CD4-positive, alpha-beta memory T cell (primary cell): Measurements from ENCODE around the gene KDELR1. TPM values are rescaled to one million over a fixed set of nuclear protein-coding genes. Genes with fewer than 3 reads are reported as not detected.
A peak's percentile ranks its signal among the peaks of the same experiment; 100 is the strongest.

Experiments used
- CTCF ChIA-PET: fragments of 350-600 bp; sonication (Branson Sonifier 250); formaldehyde crosslinking; loops from one replicate; lab custom pipeline; 2021; ENCODE audit warnings: inconsistent platforms; ENCODE audit not compliant: partially characterized antibody; lab: Charles Lee
- POLR2A ChIA-PET: fragments of 350-600 bp; sonication (Branson Sonifier 250); formaldehyde crosslinking; loops from one replicate; lab custom pipeline; 2021; ENCODE audit not compliant: partially characterized antibody; lab: Charles Lee
- DNase-seq, 5 donors: peaks; one replicate each; pipeline versions ENCODE4 v3.0.0 to v3.0.0-alpha.2; 2020 to 2022; ENCODE audit warnings: mixed read lengths in 1 of 5
- H3K27ac ChIP-seq: one replicate; pipeline ENCODE4 v1.7.0; 2013; ENCODE audit warnings: low read depth, low read length
- H3K27me3 ChIP-seq: 2 replicates; pipeline ENCODE4 v1.7.0; 2013; ENCODE audit warnings: mild to moderate bottlenecking, low read length, moderate library complexity; ENCODE audit not compliant: insufficient read depth
- H3K36me3 ChIP-seq: 2 replicates; pipeline ENCODE4 v1.7.0; 2013; ENCODE audit warnings: mild to moderate bottlenecking, low read length, moderate library complexity; ENCODE audit not compliant: insufficient read depth
- H3K4me1 ChIP-seq: 2 replicates; pipeline ENCODE4 v1.7.0; 2013; ENCODE audit warnings: mild to moderate bottlenecking, low read length, moderate library complexity; ENCODE audit not compliant: insufficient read depth
- H3K4me3 ChIP-seq, 2 donors: one replicate each; pipeline ENCODE4 v1.7.0; 2013; ENCODE audit warnings: low read length in 2 of 2, mild to moderate bottlenecking in 1 of 2
- H3K9me3 ChIP-seq, 2 donors: one replicate each; pipeline ENCODE4 v1.7.0; 2013; ENCODE audit warnings: low read length in 2 of 2, control low read depth in 1 of 2; ENCODE audit not compliant: control insufficient read depth in 1 of 2
- H3K27ac Mint-ChIP-seq, 7 donors: one replicate each; pipeline ENCODE4 v1.8.0; 2020 to 2021; ENCODE audit warnings: mixed read lengths in 7 of 7, mild to moderate bottlenecking in 6 of 7, inconsistent platforms in 3 of 7, moderate library complexity in 3 of 7
- H3K27me3 Mint-ChIP-seq, 2 donors: one replicate each; pipeline ENCODE4 v1.8.0; 2020 to 2021; ENCODE audit warnings: mixed read lengths in 2 of 2
- H3K36me3 Mint-ChIP-seq, 2 donors: one replicate each; pipeline ENCODE4 v1.8.0; 2020 to 2021; ENCODE audit warnings: mixed read lengths in 2 of 2, inconsistent platforms in 1 of 2, mild to moderate bottlenecking in 1 of 2
- H3K4me1 Mint-ChIP-seq, 4 donors: one replicate each; pipeline ENCODE4 v1.8.0; 2020 to 2021; ENCODE audit warnings: mixed read lengths in 4 of 4, mild to moderate bottlenecking in 1 of 4
- H3K4me3 Mint-ChIP-seq, 8 donors: one replicate each; pipeline ENCODE4 v1.8.0; 2020 to 2021; ENCODE audit warnings: mixed read lengths in 8 of 8, mild to moderate bottlenecking in 7 of 8, moderate library complexity in 6 of 8, inconsistent platforms in 3 of 8
- H3K9me3 Mint-ChIP-seq, 8 donors: one replicate each; pipeline ENCODE4 v1.8.0; 2020 to 2021; ENCODE audit warnings: mixed read lengths in 8 of 8, mild to moderate bottlenecking in 5 of 8, inconsistent platforms in 3 of 8, moderate library complexity in 1 of 8
- intact Hi-C: fragments of 100-400 bp; cut with micrococcal nuclease; formaldehyde crosslinking; loops from one replicate; pipeline ENCODE4 v1.15.1; 2023
- polyA plus RNA-seq, 2 donors: library from polyadenylated mRNA; unstranded; fragments of 300-500 nt; fragmentation: Illumina TruSeq; gene quantifications; one replicate each; pipeline ENCODE4 v1.2.3, GENCODE V29; 2021
- total RNA-seq, 2 experiments: library from RNA; stranded (reverse); gene quantifications; one replicate each; pipeline ENCODE4 v1.2.3, GENCODE V29; 2021

Gene KDELR1
- total and polyA plus RNA-seq, 4 experiments from 2014 or later = 17.7 to 63.2 (median 43.8) TPM

DNA sequence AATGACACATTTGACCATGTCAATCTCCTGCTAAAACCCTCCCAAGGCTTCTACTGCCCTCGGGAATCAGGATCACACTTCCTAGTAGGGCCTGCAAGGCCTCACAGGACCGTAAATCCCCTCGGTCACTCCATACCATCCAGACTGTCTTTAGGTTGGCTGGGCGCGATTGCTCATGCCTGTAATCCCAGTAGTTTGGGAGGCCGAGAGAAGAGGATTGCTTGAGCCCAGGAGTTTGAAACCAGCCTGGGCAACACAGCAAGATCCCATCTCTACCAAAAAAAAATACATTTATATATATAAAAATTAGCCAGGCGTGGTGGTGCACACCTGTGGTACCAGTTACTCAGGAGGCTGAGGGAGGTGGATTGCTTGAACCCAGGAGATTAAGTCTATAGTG lies 42.6 kb downstream of the KDELR1 start:
- Mint-ChIP-seq H3K27ac (no peak overlapping the region), H3K9me3 (no peaks in the 10 kb centered on the region), H3K4me1 (peaks cover 0 to 9% (median 4%) of the 10 kb centered on the region in 4 donors), H3K27me3 (no peaks in the 10 kb centered on the region), H3K36me3 (peaks cover 2 to 4% of the 10 kb centered on the region in 2 donors), H3K4me3 (no peak overlapping the region)
- Histone ChIP-seq H3K9me3 (no peaks in the 10 kb centered on the region), H3K27ac (no peak overlapping the region), H3K4me3 (no peak overlapping the region), H3K4me1 (no peaks in the 10 kb centered on the region), H3K27me3 (no peaks in the 10 kb centered on the region), H3K36me3 (no peaks in the 10 kb centered on the region)
- intact Hi-C loops = no loop called here
- ChIA-PET POLR2A (no interaction called here), CTCF (interaction anchor here (1.1 to 4.2 kb wide), 3 partner anchors 15 to 235 kb away, joined by 4 to 20 read pairs (median 5); no protein-coding TSS in a partner anchor)
- DNase-seq = no peak

DNA sequence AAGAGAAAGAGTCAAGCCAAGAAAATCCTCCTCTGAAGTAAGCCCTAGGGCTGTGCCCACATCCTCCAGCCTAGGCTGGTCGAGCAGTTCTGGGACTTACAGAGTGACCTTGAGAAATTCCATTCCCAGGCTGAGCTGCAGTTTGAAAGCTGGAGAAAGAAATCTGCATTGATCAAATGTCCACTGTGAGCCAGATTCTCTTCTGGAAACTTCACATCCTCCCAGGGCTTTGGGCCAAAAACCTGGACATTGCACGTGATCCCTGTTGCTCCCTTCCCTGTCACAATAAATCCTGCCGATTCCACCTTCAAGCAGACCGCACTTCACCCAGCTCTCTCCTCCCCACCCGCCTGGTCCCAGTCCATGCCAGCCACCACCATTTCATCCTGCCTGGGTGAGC lies 43.3 kb downstream of the KDELR1 start:
- no peaks in the 10 kb centered on the region for H3K4me1 ChIP-seq
- no peaks in the 10 kb centered on the region for H3K27me3 Mint-ChIP-seq
- H3K9me3 Mint-ChIP-seq = no peaks in the 10 kb centered on the region
- intact Hi-C loops = no loop called here
- no peaks in the 10 kb centered on the region for H3K9me3 ChIP-seq
- no peak overlapping the region for H3K27ac ChIP-seq
- H3K27ac Mint-ChIP-seq = peak overlapping the region in 1 of 7 donors; percentile 42
- H3K4me3 ChIP-seq = no peak overlapping the region
- CTCF ChIA-PET = interaction anchor here (1.1 kb wide), 1 partner anchor 14 kb away, joined by 5 read pairs; no protein-coding TSS in a partner anchor
- peaks cover 5 to 7% of the 10 kb centered on the region in 2 donors for H3K36me3 Mint-ChIP-seq
- DNase-seq = no peak
- H3K4me3 Mint-ChIP-seq = no peak overlapping the region
- POLR2A ChIA-PET = no interaction called here
- peaks cover 0 to 9% (median 4%) of the 10 kb centered on the region in 4 donors for H3K4me1 Mint-ChIP-seq
- H3K27me3 ChIP-seq = no peaks in the 10 kb centered on the region
- no peaks in the 10 kb centered on the region for H3K36me3 ChIP-seq

DNA sequence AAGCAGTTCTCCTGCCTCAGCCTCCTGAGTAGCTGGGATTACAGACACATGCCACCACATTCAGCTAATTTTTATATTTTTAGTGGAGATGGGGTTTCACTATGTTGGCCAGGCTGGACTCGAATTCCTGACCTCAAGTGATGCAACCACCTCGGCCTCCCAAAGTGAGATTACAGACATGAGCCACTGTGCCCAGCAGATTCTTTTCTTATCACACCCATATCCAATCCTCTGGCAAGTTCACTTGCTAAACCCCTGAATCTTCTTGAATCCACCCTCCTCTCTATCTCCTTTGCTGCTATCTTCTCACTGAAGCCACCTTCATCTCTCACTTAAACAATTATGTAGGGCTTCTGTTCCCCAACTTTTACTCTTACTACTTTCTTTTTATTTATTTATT lies 45.2 kb downstream of the KDELR1 start:
- DNase-seq = no peak
- intact Hi-C loops = no loop called here
- no peaks in the 10 kb centered on the region for H3K27me3 Mint-ChIP-seq
- peaks cover 0 to 4% (median 2%) of the 10 kb centered on the region in 4 donors for H3K4me1 Mint-ChIP-seq
- ChIA-PET CTCF (no interaction called here), POLR2A (no interaction called here)
- peak overlapping the region in 2 of 7 donors; percentile 60 to 77 for H3K27ac Mint-ChIP-seq
- Histone ChIP-seq H3K27ac (no peak overlapping the region), H3K27me3 (no peaks in the 10 kb centered on the region), H3K4me3 (no peak overlapping the region), H3K36me3 (no peaks in the 10 kb centered on the region), H3K9me3 (no peaks in the 10 kb centered on the region), H3K4me1 (no peaks in the 10 kb centered on the region)
- H3K4me3 Mint-ChIP-seq = no peak overlapping the region
- peaks cover 7 to 11% of the 10 kb centered on the region in 2 donors for H3K36me3 Mint-ChIP-seq
- H3K9me3 Mint-ChIP-seq = no peaks in the 10 kb centered on the region

DNA sequence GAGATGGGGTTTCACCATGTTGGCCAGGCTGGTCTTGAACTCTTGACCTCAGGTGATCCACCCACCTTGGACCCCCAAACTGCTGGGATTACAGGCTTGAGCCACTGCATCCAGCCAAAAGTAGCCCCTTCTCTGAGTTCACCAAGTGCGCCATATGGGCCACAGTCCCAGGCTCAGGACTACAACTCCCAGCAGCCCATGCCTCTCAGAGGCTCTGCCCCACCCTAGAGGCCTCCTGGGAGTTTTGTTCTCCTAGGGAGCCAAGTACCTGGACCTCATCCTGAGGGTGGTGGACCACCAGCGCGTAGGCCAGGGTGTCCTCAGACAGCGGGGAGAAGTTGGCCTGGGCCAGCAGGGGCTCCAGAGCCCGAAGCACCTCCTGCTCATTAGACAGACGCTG lies 46.5 kb downstream of the KDELR1 start:
- ChIA-PET CTCF (no interaction called here), POLR2A (no interaction called here)
- no peak overlapping the region for H3K27ac Mint-ChIP-seq
- intact Hi-C loops = no loop called here
- peaks cover 7 to 10% of the 10 kb centered on the region in 2 donors for H3K36me3 Mint-ChIP-seq
- no peak overlapping the region for H3K4me3 ChIP-seq
- no peak for DNase-seq
- no peaks in the 10 kb centered on the region for H3K9me3 ChIP-seq
- no peak overlapping the region for H3K4me3 Mint-ChIP-seq
- no peaks in the 10 kb centered on the region for H3K27me3 ChIP-seq
- no peaks in the 10 kb centered on the region for H3K36me3 ChIP-seq
- no peaks in the 10 kb centered on the region for H3K4me1 ChIP-seq
- no peak overlapping the region for H3K27ac ChIP-seq
- H3K4me1 Mint-ChIP-seq = peaks cover 0 to 2% (median 0%) of the 10 kb centered on the region in 4 donors
- no peaks in the 10 kb centered on the region for H3K27me3 Mint-ChIP-seq
- no peaks in the 10 kb centered on the region for H3K9me3 Mint-ChIP-seq

DNA sequence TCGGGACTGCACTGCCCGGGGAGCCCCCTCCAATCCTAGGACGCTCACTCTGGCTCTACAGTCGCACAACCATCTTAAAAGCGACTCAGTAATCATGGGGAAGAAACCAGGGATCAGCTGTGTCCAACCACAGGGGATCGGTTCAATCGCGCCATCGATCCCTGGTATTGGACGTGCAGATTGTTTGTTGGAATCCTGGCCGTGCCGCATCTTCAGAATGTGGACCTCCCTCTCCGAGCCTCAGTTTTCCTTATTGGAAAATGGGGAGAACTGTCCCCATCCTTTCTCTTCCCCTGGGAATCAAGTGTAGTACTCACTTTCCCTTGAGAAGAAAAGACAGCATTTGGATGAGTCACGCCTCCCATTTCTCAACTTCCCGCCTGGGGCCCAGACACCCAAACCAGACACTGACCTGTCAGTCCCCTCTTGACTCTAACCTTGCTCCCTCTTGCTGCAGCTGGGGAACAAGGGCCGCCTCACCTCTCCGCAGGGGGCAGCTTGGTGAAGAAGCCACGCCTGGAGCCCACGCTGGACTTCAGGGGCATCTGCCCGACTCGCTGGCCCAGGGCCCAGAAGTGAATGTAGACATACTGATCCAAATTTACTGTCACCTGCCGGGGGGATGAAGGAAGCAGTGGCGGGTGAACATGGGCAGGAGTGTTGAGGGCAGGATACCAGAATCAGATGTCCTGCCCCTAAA lies 48.4 kb downstream of the KDELR1 start:
- Mint-ChIP-seq H3K27me3 (no peaks in the 10 kb centered on the region), H3K9me3 (no peaks in the 10 kb centered on the region), H3K27ac (no peak overlapping the region), H3K4me3 (no peak overlapping the region), H3K36me3 (peaks cover 3 to 10% of the 10 kb centered on the region in 2 donors), H3K4me1 (no peaks in the 10 kb centered on the region)
- H3K4me1 ChIP-seq = no peaks in the 10 kb centered on the region
- no peak overlapping the region for H3K4me3 ChIP-seq
- CTCF ChIA-PET = no interaction called here
- H3K9me3 ChIP-seq = no peaks in the 10 kb centered on the region
- no peaks in the 10 kb centered on the region for H3K27me3 ChIP-seq
- DNase-seq = no peak
- POLR2A ChIA-PET = no interaction called here
- intact Hi-C loops = no loop called here
- no peak overlapping the region for H3K27ac ChIP-seq
- H3K36me3 ChIP-seq = no peaks in the 10 kb centered on the region

DNA sequence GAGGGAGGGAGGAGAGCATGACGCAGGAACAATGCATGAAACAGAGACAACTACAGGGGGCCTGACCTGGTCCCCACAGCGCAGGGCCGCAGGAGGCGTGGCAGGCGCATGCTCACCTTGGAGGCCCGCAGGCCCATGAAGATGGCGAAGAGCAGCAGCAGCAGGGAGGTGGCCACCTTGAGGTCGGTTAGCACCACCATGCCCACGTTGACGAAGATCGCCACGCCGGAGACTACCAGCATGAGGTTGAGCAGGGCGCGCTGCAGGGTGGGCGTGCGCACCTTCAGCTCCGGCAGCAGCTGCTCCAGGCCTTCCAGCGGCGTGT lies 49.0 kb downstream of the KDELR1 start:
- intact Hi-C loops = no loop called here
- Mint-ChIP-seq H3K27ac (no peak overlapping the region), H3K4me1 (no peaks in the 10 kb centered on the region), H3K9me3 (no peaks in the 10 kb centered on the region), H3K27me3 (no peaks in the 10 kb centered on the region), H3K4me3 (no peak overlapping the region), H3K36me3 (peaks cover 3 to 10% of the 10 kb centered on the region in 2 donors)
- Histone ChIP-seq H3K4me1 (no peaks in the 10 kb centered on the region), H3K27me3 (no peaks in the 10 kb centered on the region), H3K36me3 (no peaks in the 10 kb centered on the region), H3K9me3 (no peaks in the 10 kb centered on the region), H3K4me3 (no peak overlapping the region), H3K27ac (no peak overlapping the region)
- ChIA-PET POLR2A (no interaction called here), CTCF (no interaction called here)
- no peak for DNase-seq

DNA sequence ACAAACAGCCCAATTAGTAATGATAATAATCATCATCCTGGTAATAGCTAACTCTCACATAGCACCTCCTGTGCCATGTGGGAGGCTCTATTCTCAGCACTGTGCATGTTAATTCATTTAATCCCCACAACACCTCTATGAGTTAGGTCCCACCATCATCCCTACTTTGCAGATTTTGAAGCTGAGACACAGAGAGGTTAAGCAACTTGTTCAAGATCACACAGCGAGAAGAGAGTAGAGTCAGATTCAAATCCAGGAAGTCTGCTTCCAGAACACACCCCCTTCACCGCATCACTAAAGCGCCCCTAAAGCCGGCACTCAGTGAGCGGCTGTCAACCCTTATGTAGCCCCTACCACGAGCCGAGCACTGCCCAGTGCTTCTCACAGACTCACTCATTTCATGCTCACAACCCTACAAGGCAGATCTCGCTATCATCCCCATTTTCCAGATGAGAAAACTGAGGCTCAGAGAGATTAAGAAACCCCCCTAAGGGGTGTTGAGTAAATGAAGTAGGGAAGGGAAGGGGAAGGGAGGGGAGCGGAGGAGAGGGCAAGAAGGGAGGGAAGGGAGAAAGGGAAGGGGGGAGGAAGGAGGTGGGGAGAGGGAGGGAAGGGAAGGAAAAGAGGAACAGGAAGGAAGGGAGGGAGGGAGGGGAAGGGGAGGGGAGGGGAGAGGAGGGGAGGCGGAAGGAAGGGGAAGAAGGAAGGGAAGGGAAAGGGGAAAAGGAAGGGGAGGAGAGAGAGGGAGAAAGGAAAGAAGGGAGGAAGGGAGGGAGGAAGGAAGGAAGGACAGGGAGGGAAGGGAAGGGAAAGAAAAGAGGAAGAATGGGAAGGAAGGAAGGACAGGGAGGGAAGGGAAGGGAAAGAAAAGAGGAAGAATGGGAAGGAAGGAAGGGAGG lies 49.6 kb downstream of the KDELR1 start:
- Mint-ChIP-seq H3K36me3 (peaks cover 3 to 10% of the 10 kb centered on the region in 2 donors), H3K4me1 (no peaks in the 10 kb centered on the region), H3K4me3 (no peak overlapping the region), H3K27ac (no peak overlapping the region), H3K27me3 (no peaks in the 10 kb centered on the region), H3K9me3 (no peaks in the 10 kb centered on the region)
- no peak for DNase-seq
- no peaks in the 10 kb centered on the region for H3K4me1 ChIP-seq
- no peaks in the 10 kb centered on the region for H3K9me3 ChIP-seq
- H3K4me3 ChIP-seq = no peak overlapping the region
- no peaks in the 10 kb centered on the region for H3K27me3 ChIP-seq
- H3K27ac ChIP-seq = no peak overlapping the region
- ChIA-PET CTCF (interaction anchor here (1.0 kb wide), 1 partner anchor 75 kb away, joined by 3 read pairs; no protein-coding TSS in a partner anchor), POLR2A (interaction anchor here (0.8 to 1.0 kb wide), 2 partner anchors 9 to 21 kb away, joined by 3 read pairs; no protein-coding TSS in a partner anchor)
- H3K36me3 ChIP-seq = no peaks in the 10 kb centered on the region
- intact Hi-C loops = no loop called here
